Endothelial cell of umbilical vein (primary cell): ENCODE results near the gene DNAH11.

Experiments
- GATA2 ChIP-seq: IDR thresholded peaks from 2 replicates; pipeline ENCODE4 v1.7.0; 2011; ENCODE audit warnings: low read depth, mild to moderate bottlenecking, moderate library complexity, mixed read lengths, low read length; ENCODE audit not compliant: insufficient read length, insufficient read depth
- MYC ChIP-seq: IDR thresholded peaks from one replicate; pipeline ENCODE4 v1.6.1; 2011; ENCODE audit warnings: mild to moderate bottlenecking, low read depth, low read length
- POLR2A ChIP-seq: IDR thresholded peaks from 2 replicates; pipeline ENCODE4 v1.6.1; 2012; ENCODE audit warnings: low read depth, mild to moderate bottlenecking, control low read depth, low read length

GRCh38 chr7:21495731-21496130, 47.1 kb upstream of the DNAH11 start:
- TF ChIP-seq POLR2A: no peak
- no peak for TF ChIP-seq MYC
- no peak for TF ChIP-seq GATA2
